ENCODE data around the gene MLLT3.

The MLLT3 gene

DNA sequence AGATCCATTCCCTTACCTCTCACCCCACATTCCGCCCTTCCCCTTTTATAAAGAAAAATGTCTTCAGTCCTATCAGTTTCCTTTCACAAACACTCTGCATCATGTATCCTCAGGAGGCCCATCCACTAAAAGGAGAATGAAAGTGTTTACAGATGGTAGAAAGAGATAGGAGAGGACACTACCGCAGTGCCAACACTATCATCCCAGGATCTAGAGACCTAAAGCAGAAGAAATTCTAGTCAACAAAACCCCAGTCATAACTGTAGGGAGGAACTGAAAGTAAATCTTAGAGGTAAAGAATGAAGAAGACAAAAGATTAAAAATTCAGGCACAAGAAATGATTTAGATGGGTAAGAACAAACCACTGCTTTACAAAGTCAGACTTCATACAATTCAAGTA is 114.1 kb downstream of the MLLT3 start:
- H3K4me2 ChIP-seq (ENCODE audit: low read depth, low read length, poor library complexity, severe bottlenecking) = no peak overlapping the region
- H3K36me3 ChIP-seq (ENCODE audit: low read length) = no peaks in the 10 kb centered on the region
- H3K4me3 ChIP-seq (ENCODE audit: insufficient read depth, low read length, poor library complexity, severe bottlenecking) = no peak overlapping the region
- H3K9ac ChIP-seq (ENCODE audit: low read length) = no peak overlapping the region
- H3K79me2 ChIP-seq (ENCODE audit: insufficient read depth, low read length) = no peaks in the 10 kb centered on the region
- no peaks in the 10 kb centered on the region for H3K9me3 ChIP-seq (ENCODE audit: insufficient read depth, low read length)
- H3F3A ChIP-seq (ENCODE audit: insufficient read depth) = no peaks in the 10 kb centered on the region
- peaks cover 8% of the 10 kb centered on the region; the same call in 1 of the 2 replicates for H4K20me1 ChIP-seq (ENCODE audit: low read depth, low read length)
- H2AFZ ChIP-seq (ENCODE audit: low read depth, low read length, severe bottlenecking) = no peak overlapping the region
- H3K27me3 ChIP-seq (ENCODE audit: low read length) = no peaks in the 10 kb centered on the region
- TF ChIP-seq EZH2phosphoT487 (conservative IDR thresholded peaks at IDR 0.05; ENCODE audit: low read length) = no peak
- TF ChIP-seq, protein P1, sequence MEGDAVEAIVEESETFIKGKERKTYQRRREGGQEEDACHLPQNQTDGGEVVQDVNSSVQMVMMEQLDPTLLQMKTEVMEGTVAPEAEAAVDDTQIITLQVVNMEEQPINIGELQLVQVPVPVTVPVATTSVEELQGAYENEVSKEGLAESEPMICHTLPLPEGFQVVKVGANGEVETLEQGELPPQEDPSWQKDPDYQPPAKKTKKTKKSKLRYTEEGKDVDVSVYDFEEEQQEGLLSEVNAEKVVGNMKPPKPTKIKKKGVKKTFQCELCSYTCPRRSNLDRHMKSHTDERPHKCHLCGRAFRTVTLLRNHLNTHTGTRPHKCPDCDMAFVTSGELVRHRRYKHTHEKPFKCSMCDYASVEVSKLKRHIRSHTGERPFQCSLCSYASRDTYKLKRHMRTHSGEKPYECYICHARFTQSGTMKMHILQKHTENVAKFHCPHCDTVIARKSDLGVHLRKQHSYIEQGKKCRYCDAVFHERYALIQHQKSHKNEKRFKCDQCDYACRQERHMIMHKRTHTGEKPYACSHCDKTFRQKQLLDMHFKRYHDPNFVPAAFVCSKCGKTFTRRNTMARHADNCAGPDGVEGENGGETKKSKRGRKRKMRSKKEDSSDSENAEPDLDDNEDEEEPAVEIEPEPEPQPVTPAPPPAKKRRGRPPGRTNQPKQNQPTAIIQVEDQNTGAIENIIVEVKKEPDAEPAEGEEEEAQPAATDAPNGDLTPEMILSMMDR (IDR thresholded peaks at IDR 0.05; ENCODE audit: insufficient read depth, low read length, poor library complexity, severe bottlenecking) = no peak
- H3K9me2 ChIP-seq (replicated peaks; ENCODE audit: insufficient read depth, low read length) = no peaks in the 10 kb centered on the region
- H3K27ac ChIP-seq (ENCODE audit: low read depth, low read length) = no peak overlapping the region

DNA sequence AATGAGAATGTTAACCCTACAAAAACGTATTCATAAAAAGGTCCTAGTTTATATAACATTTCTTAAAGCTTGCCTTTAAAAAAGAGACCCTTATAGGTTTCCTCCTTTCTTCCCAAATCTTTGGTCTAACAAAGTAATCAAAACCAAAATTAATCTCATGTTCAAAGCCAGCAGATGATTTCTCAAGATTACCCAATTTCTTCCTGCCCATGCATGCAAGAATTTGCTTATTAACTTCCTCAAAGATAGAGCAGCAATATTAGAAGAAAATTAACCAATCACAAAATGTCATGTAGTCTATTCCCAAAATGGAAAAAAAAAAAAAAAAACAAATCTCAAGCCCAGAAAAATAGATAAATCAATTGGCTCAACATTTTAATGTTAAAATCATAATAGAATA is 114.9 kb downstream of the MLLT3 start:
- H3K4me2 ChIP-seq (ENCODE audit: low read depth, low read length, poor library complexity, severe bottlenecking) = no peak overlapping the region

DNA sequence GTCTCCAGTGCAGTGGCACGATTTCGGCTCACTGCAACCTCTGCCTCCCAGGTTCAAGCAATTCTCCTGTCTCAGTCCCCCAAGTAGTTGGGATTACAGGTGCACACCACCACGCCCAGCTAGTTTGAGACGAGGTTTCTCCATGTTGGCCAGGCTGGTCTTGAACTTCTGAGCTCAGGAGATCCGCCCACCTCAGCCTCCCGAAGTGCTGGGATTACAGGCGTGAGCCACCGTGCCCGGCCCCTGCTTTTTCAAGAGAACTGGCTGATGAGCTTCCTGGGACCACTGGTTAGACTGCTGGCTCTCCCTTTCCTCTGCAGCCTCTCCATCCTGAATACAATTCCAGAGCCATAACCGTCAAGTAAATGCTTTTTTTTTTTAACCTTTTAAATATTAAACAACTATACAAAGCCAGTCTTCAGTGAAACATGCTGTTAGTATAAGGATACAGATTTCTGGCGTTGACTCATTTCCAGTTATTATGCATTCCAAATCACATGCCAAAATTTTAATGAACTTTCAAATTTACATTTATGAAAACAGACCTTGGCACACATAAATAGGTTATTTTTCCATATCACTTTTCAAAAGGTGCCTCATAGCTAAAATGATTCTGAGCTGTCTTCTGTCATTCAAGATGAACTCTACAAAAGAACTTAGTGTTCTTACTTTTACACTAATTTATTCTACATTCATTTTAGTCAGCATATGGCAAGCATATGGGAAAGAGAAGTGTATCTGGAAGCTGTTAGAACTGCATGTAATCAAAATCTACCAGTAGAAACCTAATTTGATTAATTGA is 116.0 kb downstream of the MLLT3 start:
- no peak overlapping the region for H3K4me3 ChIP-seq (ENCODE audit: insufficient read depth, low read length, poor library complexity, severe bottlenecking)

More for the DNA sequence above, 114.9 kb downstream of the MLLT3 start:
- TF ChIP-seq EZH2phosphoT487 (conservative IDR thresholded peaks at IDR 0.05; ENCODE audit: low read length) = no peak
- TF ChIP-seq, protein P1 (IDR thresholded peaks at IDR 0.05; ENCODE audit: insufficient read depth, low read length, poor library complexity, severe bottlenecking) = no peak
- no peaks in the 10 kb centered on the region for H3K36me3 ChIP-seq (ENCODE audit: low read length)
- H3K9me2 ChIP-seq (replicated peaks; ENCODE audit: insufficient read depth, low read length) = no peaks in the 10 kb centered on the region
- no peak overlapping the region for H3K9ac ChIP-seq (ENCODE audit: low read length)
- no peak overlapping the region for H2AFZ ChIP-seq (ENCODE audit: low read depth, low read length, severe bottlenecking)
- no peaks in the 10 kb centered on the region for H3F3A ChIP-seq (ENCODE audit: insufficient read depth)
- H3K9me3 ChIP-seq (ENCODE audit: insufficient read depth, low read length) = no peaks in the 10 kb centered on the region
- no peak overlapping the region for H3K4me3 ChIP-seq (ENCODE audit: insufficient read depth, low read length, poor library complexity, severe bottlenecking)
- no peaks in the 10 kb centered on the region for H3K27me3 ChIP-seq (ENCODE audit: low read length)
- no peaks in the 10 kb centered on the region for H3K79me2 ChIP-seq (ENCODE audit: insufficient read depth, low read length)
- peaks cover 8% of the 10 kb centered on the region; the same call in 1 of the 2 replicates for H4K20me1 ChIP-seq (ENCODE audit: low read depth, low read length)
- H3K27ac ChIP-seq (ENCODE audit: low read depth, low read length) = no peak overlapping the region

More for the DNA sequence above, 116.0 kb downstream of the MLLT3 start:
- peaks cover 8% of the 10 kb centered on the region; the same call in 1 of the 2 replicates for H4K20me1 ChIP-seq (ENCODE audit: low read depth, low read length)
- no peak for TF ChIP-seq EZH2phosphoT487 (conservative IDR thresholded peaks at IDR 0.05; ENCODE audit: low read length)
- TF ChIP-seq, protein P1 (IDR thresholded peaks at IDR 0.05; ENCODE audit: insufficient read depth, low read length, poor library complexity, severe bottlenecking) = no peak
- no peak overlapping the region for H3K9ac ChIP-seq (ENCODE audit: low read length)
- H3F3A ChIP-seq (ENCODE audit: insufficient read depth) = no peaks in the 10 kb centered on the region
- H3K9me3 ChIP-seq (ENCODE audit: insufficient read depth, low read length) = no peaks in the 10 kb centered on the region
- H3K9me2 ChIP-seq (replicated peaks; ENCODE audit: insufficient read depth, low read length) = no peaks in the 10 kb centered on the region
- H3K79me2 ChIP-seq (ENCODE audit: insufficient read depth, low read length) = no peaks in the 10 kb centered on the region
- no peaks in the 10 kb centered on the region for H3K27me3 ChIP-seq (ENCODE audit: low read length)
- H3K36me3 ChIP-seq (ENCODE audit: low read length) = no peaks in the 10 kb centered on the region
- H2AFZ ChIP-seq (ENCODE audit: low read depth, low read length, severe bottlenecking) = no peak overlapping the region
- no peak overlapping the region for H3K4me2 ChIP-seq (ENCODE audit: low read depth, low read length, poor library complexity, severe bottlenecking)
- H3K27ac ChIP-seq (ENCODE audit: low read depth, low read length) = no peak overlapping the region

All from SU-DHL-6 (cell line).